GM12878 (cell line): ENCODE data around the gene NEK1. TPM values are rescaled to one million over a fixed set of nuclear protein-coding genes. Genes with fewer than 3 reads are reported as not detected.
"Not testable (repeated sequence)": the region's sequence is repeated elsewhere in the genome, so short reads cannot be mapped to it uniquely, and the experiment has no call there.

Experiments used
- ATAC-seq: fragments of 200-7000 bp; cut with Tn5 transposase; 3 replicates; pipeline ENCODE4 v1.9.1; 2020; ENCODE audit warnings: mild to moderate bottlenecking, moderate library complexity
- BruUV-seq: library from RNA; stranded (reverse); fragments of 400-500 nt; replicated peaks from 2 replicates; lab custom pipeline; 2021; lab: Mats Ljungman, UMichigan
- CTCF ChIA-PET: fragments of 300-600 bp; sonication (Branson Sonifier 250); formaldehyde crosslinking; extraction: SDS; loops from one replicate; lab custom pipeline; 2021; ENCODE audit warnings: inconsistent platforms; lab: Yijun Ruan, JAX
- POLR2A ChIA-PET: fragments of 350-600 bp; formaldehyde crosslinking; extraction: SDS; loops from one replicate; lab custom pipeline; 2021; ENCODE audit warnings: inconsistent platforms; lab: Charles Lee
- RAD21 ChIA-PET: fragments of 300-600 bp; sonication (Branson Sonifier 250); formaldehyde crosslinking; loops from one replicate; lab custom pipeline; 2023; ENCODE audit warnings: antibody characterized with exemption; ENCODE audit not compliant: unreplicated experiment; lab: Charles Lee
- SMC1A ChIA-PET: fragments of 300-600 bp; sonication (Branson Sonifier 250); formaldehyde crosslinking; loops from one replicate; lab custom pipeline; 2023; ENCODE audit not compliant: unreplicated experiment, uncharacterized antibody; lab: Charles Lee
- DNase-seq: peaks from one replicate; pipeline ENCODE4 v3.0.0-alpha.2; 2011; ENCODE audit warnings: low read depth, low spot score
- FAIRE-seq: peaks from 3 replicates; lab custom pipeline; 2011; peaks lifted over from hg19 to GRCh38; lab: Jason Lieb, UNC
- H2AFZ ChIP-seq: 2 replicates; pipeline ENCODE4 v1.6.0; 2011; ENCODE audit warnings: low read depth, low read length, control low read depth; ENCODE audit not compliant: control insufficient read depth
- H3K27ac ChIP-seq: 2 replicates; pipeline ENCODE4 v1.5.1; 2011; ENCODE audit warnings: control low read depth; ENCODE audit not compliant: control insufficient read depth, insufficient read depth
- H3K27me3 ChIP-seq, 2 experiments: replicated peaks in 1 of 2; 2 replicates each; pipeline versions ENCODE4 v1.6.0 to v1.6.1; 2011; ENCODE audit warnings: low read length in 1 of 2; ENCODE audit not compliant: control insufficient read depth in 2 of 2, insufficient read depth in 2 of 2
- H3K36me3 ChIP-seq, 2 experiments: 2 replicates each; pipeline ENCODE4 v1.5.1; 2011; ENCODE audit warnings: low read length in 1 of 2; ENCODE audit not compliant: control insufficient read depth in 2 of 2, insufficient read depth in 2 of 2
- H3K4me1 ChIP-seq: 2 replicates; pipeline ENCODE4 v1.6.1; 2011; ENCODE audit warnings: mild to moderate bottlenecking, low read length, moderate library complexity, mixed read lengths; ENCODE audit not compliant: control insufficient read depth, insufficient read depth
- H3K4me2 ChIP-seq: 2 replicates; pipeline ENCODE4 v1.6.0; 2011; ENCODE audit warnings: control low read depth; ENCODE audit not compliant: control insufficient read depth, insufficient read depth
- H3K4me3 ChIP-seq: fragments of 200-600 bp; sonication (generic); 2 replicates; pipeline ENCODE4 v1.5.1; 2016
- H3K79me2 ChIP-seq: 2 replicates; pipeline ENCODE4 v1.6.0; 2011; ENCODE audit warnings: low read length; ENCODE audit not compliant: control insufficient read depth, insufficient read depth
- H3K9ac ChIP-seq: 2 replicates; pipeline ENCODE4 v1.8.0; 2011; ENCODE audit warnings: low read length, control low read depth, mixed read lengths; ENCODE audit not compliant: control insufficient read depth, insufficient read depth
- H3K9me3 ChIP-seq: replicated peaks from 3 replicates; pipeline ENCODE4 v1.5.1; 2011; ENCODE audit warnings: mild to moderate bottlenecking, low read length; ENCODE audit not compliant: control insufficient read depth, insufficient read depth
- H4K20me1 ChIP-seq: 2 replicates; pipeline ENCODE4 v1.6.0; 2011; ENCODE audit not compliant: control insufficient read depth, insufficient read depth
- CREM ChIP-seq: IDR thresholded peaks from 2 replicates; pipeline ENCODE4 v1.6.1; 2014; ENCODE audit warnings: antibody characterized with exemption, low read depth
- E2F4 ChIP-seq: IDR thresholded peaks from 2 replicates; pipeline ENCODE4 v1.6.1; 2012; ENCODE audit warnings: low read depth, low read length, improper control_type of control experiment
- FOXM1 ChIP-seq: IDR thresholded peaks from 2 replicates; pipeline ENCODE4 v1.6.1; 2012; ENCODE audit warnings: low read depth, mild to moderate bottlenecking, inconsistent platforms, low read length, moderate library complexity
- GABPA ChIP-seq: IDR thresholded peaks from 2 replicates; pipeline ENCODE4 v1.6.1; 2014; ENCODE audit warnings: antibody characterized with exemption, low read depth, mild to moderate bottlenecking, inconsistent platforms
- GATAD2B ChIP-seq: fragments of 450-650 bp; conservative IDR thresholded peaks from 2 replicates; pipeline ENCODE4 v1.6.1; 2017; ENCODE audit warnings: low read depth, mild to moderate bottlenecking, moderate library complexity
- HDAC2 ChIP-seq: fragments of 200-600 bp; sonication (generic); IDR thresholded peaks from 2 replicates; pipeline ENCODE4 v1.6.1; 2017
- JUND ChIP-seq: IDR thresholded peaks from 2 replicates; pipeline ENCODE4 v1.6.1; 2012; ENCODE audit warnings: low read depth, mild to moderate bottlenecking, low read length, improper control_type of control experiment, moderate library complexity
- LARP7 ChIP-seq: fragments of 450-650 bp; IDR thresholded peaks from 2 replicates; pipeline ENCODE4 v1.6.1; 2017; ENCODE audit warnings: mild to moderate bottlenecking
- NR2F1 ChIP-seq: fragments of 450-650 bp; conservative IDR thresholded peaks from 2 replicates; pipeline ENCODE4 v1.6.1; 2017; ENCODE audit warnings: mild to moderate bottlenecking
- PAX8 ChIP-seq: fragments of 450-650 bp; IDR thresholded peaks from 2 replicates; pipeline ENCODE4 v1.6.1; 2017; ENCODE audit warnings: mild to moderate bottlenecking, moderate library complexity
- POLR2AphosphoS2 ChIP-seq: IDR thresholded peaks from 2 replicates; pipeline ENCODE4 v1.6.1; 2011; ENCODE audit warnings: low read depth, mild to moderate bottlenecking, low read length, improper control_type of control experiment, moderate library complexity
- POU2F2 ChIP-seq: IDR thresholded peaks from 3 replicates; pipeline ENCODE4 v1.6.1; 2011; ENCODE audit warnings: low read depth, mild to moderate bottlenecking, low read length, borderline replicate concordance
- RFX5 ChIP-seq: IDR thresholded peaks from 2 replicates; pipeline ENCODE4 v1.6.1; 2011; ENCODE audit warnings: low read depth, low read length, improper control_type of control experiment
- WGBS: methylation state at CpG from one replicate; pipeline ENCODE4 v1.1.6; 2016; ENCODE audit warnings: low lambda C conversion rate; ENCODE audit not compliant: insufficient replicate concordance, insufficient coverage; ENCODE audit errors: missing lambda C conversion rate; 5-methylcytosine and 5-hydroxymethylcytosine counted together
- in situ Hi-C: fragments of 300-500 bp; cut with MboI; formaldehyde crosslinking; loops from 9 replicates; pipeline ENCODE4 v1.14.3; 2018; ENCODE audit warnings: mixed read lengths
- intact Hi-C: fragments of 100-400 bp; cut with micrococcal nuclease; formaldehyde crosslinking; loops from one replicate; pipeline ENCODE4 v1.14.2; 2022; ENCODE audit not compliant: unreplicated experiment
- polyA plus RNA-seq, 11 experiments: library from polyadenylated mRNA; depleted of rRNA in 4 of 11; unstranded in 6 of 11; stranded (reverse) in 5 of 11; fragments of >200 nt; fragmentation: Nextera tagmentation in 4 of 11; fragmentation: Illumina TruSeq in 1 of 11; extraction: Ambion mirVana in 4 of 11; extraction: Trizol in 1 of 11; gene quantifications; 1 replicate in 1 of 11; 2 replicates in 10 of 11; pipeline versions ENCODE4 v1.2.1 to v1.2.3, GENCODE V29; 2011 to 2016; ENCODE audit warnings: inconsistent platforms in 2 of 11, missing spikeins in 2 of 11, low read depth in 1 of 11
- total RNA-seq, 4 experiments: library from RNA; depleted of rRNA in 3 of 4; stranded (reverse); fragments of >200 nt in 3 of 4; fragmentation: Illumina TruSeq in 1 of 4; extraction: Trizol in 1 of 4; gene quantifications; 2 replicates each; pipeline versions ENCODE4 v1.2.1 to v1.2.3, GENCODE V29; 2013 to 2021

NEK1 gene
- total and polyA plus RNA-seq, 10 of the 15 experiments (the other 5 are each of a cell fraction or from before 2014, with no cell fraction given) = 4.9 to 16.1 (median 7.5) TPM

- H3K4me2 ChIP-seq, H3K9me3 ChIP-seq, H3K36me3 ChIP-seq, H3K4me1 ChIP-seq, FAIRE-seq, CTCF ChIA-PET, H3K9ac ChIP-seq, H3K4me3 ChIP-seq, ATAC-seq, H3K27ac ChIP-seq, POLR2A ChIA-PET, in situ Hi-C loops, H3K79me2 ChIP-seq, H4K20me1 ChIP-seq, H2AFZ ChIP-seq, H3K27me3 ChIP-seq, DNase-seq, BruUV-seq, intact Hi-C loops: not testable (repeated sequence)
- ChIA-PET RAD21 (interaction anchor here (1.3 kb wide), 1 partner anchor 11 kb away, joined by 3 read pairs; no protein-coding TSS in a partner anchor), SMC1A (interaction anchor here (1.2 to 2.1 kb wide), 4 partner anchors 9 to 424 kb away, joined by 3 to 5 read pairs (median 4); no protein-coding TSS in a partner anchor)
- WGBS = 87% methylated on average over 10 of the region's 10 CpGs
These were observed 163.4 kb downstream of the NEK1 start for GRCh38 chr4:169448935-169449334.

GRCh38 chr4:169446824-169447223, 165.6 kb downstream of the NEK1 start:
- TF ChIP-seq CREM (no peak), GATAD2B (no peak), HDAC2 (no peak), FOXM1 (no peak), POLR2AphosphoS2 (no peak), JUND (no peak), GABPA (no peak), LARP7 (no peak), POU2F2 (no peak), NR2F1 (no peak), E2F4 (no peak), PAX8 (no peak), RFX5 (no peak)
- Histone ChIP-seq H3K4me2 (no peak overlapping the region), H3K27me3 (no peaks in the 10 kb centered on the region), H3K4me3 (no peak overlapping the region), H2AFZ (no peak overlapping the region), H3K9ac (no peak overlapping the region), H3K9me3 (peaks cover 14% of the 10 kb centered on the region; the same call in 2 of the 3 replicates), H3K79me2 (no peaks in the 10 kb centered on the region), H3K27ac (no peak overlapping the region), H3K36me3 (peaks cover 0 to 3% of the 10 kb centered on the region in 2 experiments; a peak in 3 of 4 replicates), H3K4me1 (no peaks in the 10 kb centered on the region), H4K20me1 (no peaks in the 10 kb centered on the region)
- ATAC-seq = no peak
- in situ Hi-C loops (no loop called here), intact Hi-C loops (no loop called here)
- BruUV-seq = no TSS peak
- ChIA-PET CTCF (no interaction called here), SMC1A (interaction anchor here (1.2 kb wide), 1 partner anchor 10 kb away, joined by 3 read pairs; no protein-coding TSS in a partner anchor), RAD21 (no interaction called here), POLR2A (interaction anchor here (0.6 kb wide), 1 partner anchor 526 kb away, joined by 5 read pairs; no protein-coding TSS in a partner anchor)
- FAIRE-seq = no peak
- 98% methylated on average over 4 of the region's 4 CpGs for WGBS
- DNase-seq = no peak
